Esophagus squamous epithelium (tissue), 5 donors: ENCODE data around the gene ROR1. TPM values are rescaled to one million over a fixed set of nuclear protein-coding genes. Genes with fewer than 3 reads are reported as not detected.
"Not testable (repeated sequence)": the region's sequence is repeated elsewhere in the genome, so short reads cannot be mapped to it uniquely, and the experiment has no call there.

ENCODE experiments used
- DNase-seq: peaks from one replicate; lab custom pipeline; 2025; lab: John Stamatoyannopoulos, UW
- H3K27ac ChIP-seq, 4 donors: fragments of 200-600 bp; sonication (generic); one replicate each; pipeline ENCODE4 v1.5.1; 2016 to 2019; ENCODE audit warnings: mild to moderate bottlenecking in 1 of 4
- H3K27me3 ChIP-seq, 4 donors: fragments of 200-600 bp; sonication (generic); 1 replicate in 3 of 4; 2 replicates in 1 of 4; pipeline versions ENCODE4 v1.5.1 to v1.6.0; 2017 to 2021; ENCODE audit warnings: antibody characterized with exemption in 1 of 4
- H3K36me3 ChIP-seq, 3 donors: fragments of 200-600 bp; sonication (generic); one replicate each; pipeline ENCODE4 v1.5.1; 2016 to 2019
- H3K4me1 ChIP-seq, 3 donors: fragments of 200-600 bp; sonication (generic); one replicate each; pipeline ENCODE4 v1.5.1; 2017 to 2019
- H3K4me3 ChIP-seq, 4 donors: fragments of 200-600 bp; sonication (generic); 1 replicate in 3 of 4; 2 replicates in 1 of 4; pipeline ENCODE4 v1.5.1; 2016 to 2019; ENCODE audit warnings: mild to moderate bottlenecking in 2 of 4, moderate library complexity in 1 of 4
- H3K9me3 ChIP-seq, 3 donors: fragments of 200-600 bp; sonication (generic); one replicate each; pipeline ENCODE4 v1.5.1; 2016 to 2019
- CTCF ChIP-seq, 6 experiments: fragments of 450-650 bp in 4 of 6; fragments of 200-600 bp in 2 of 6; sonication (generic) in 2 of 6; IDR thresholded peaks; one replicate each; pipeline ENCODE4 v1.5.1; 2016 to 2019; ENCODE audit warnings: antibody characterized with exemption in 6 of 6, mild to moderate bottlenecking in 4 of 6, moderate library complexity in 4 of 6
- POLR2A ChIP-seq, 4 donors: fragments of 450-650 bp; IDR thresholded peaks; one replicate each; pipeline ENCODE4 v1.6.1; 2017; ENCODE audit warnings: antibody characterized with exemption in 4 of 4, mild to moderate bottlenecking in 4 of 4, moderate library complexity in 3 of 4
- WGBS, 2 donors: methylation state at CpG; one replicate each; pipeline ENCODE4 v1.1.5; 2018; 5-methylcytosine and 5-hydroxymethylcytosine counted together
- intact Hi-C: fragments of 100-400 bp; cut with DNase I; formaldehyde crosslinking; loops from one replicate; pipeline ENCODE4 v1.15.0; 2022
- total RNA-seq, 4 donors: library from RNA; depleted of rRNA; stranded (reverse); fragments of >200 nt; gene quantifications; one replicate each; pipeline ENCODE4 v1.1.0, GENCODE V29; 2016
- donor health status: DM: yes; HTN: yes; CAD: no.

The ROR1 gene
- total RNA-seq, 4 donors from 2014 or later: 6.6 to 15.3 (median 9.4) TPM

GRCh38 chr1:64209221-64209620 is 435.4 kb downstream of the ROR1 start:
- intact Hi-C loops: no loop called here
- TF ChIP-seq CTCF (IDR thresholded peaks at IDR 0.05) (no peak), POLR2A (IDR thresholded peaks at IDR 0.05) (no peak)
- 71 to 79% methylated on average over 2 of the region's 2 CpGs for WGBS, 2 donors

GRCh38 chr1:64212031-64212430 is 438.2 kb downstream of the ROR1 start:
- intact Hi-C loops: no loop called here
- Histone ChIP-seq H3K27me3 (no peaks in the 10 kb centered on the region), H3K36me3 (no peaks in the 10 kb centered on the region), H3K4me1 (no peaks in the 10 kb centered on the region), H3K27ac (no peak overlapping the region), H3K4me3 (no peak overlapping the region), H3K9me3 (no peaks in the 10 kb centered on the region)
- TF ChIP-seq CTCF (IDR thresholded peaks at IDR 0.05): no peak
- TF ChIP-seq POLR2A (IDR thresholded peaks at IDR 0.05): no peak
- no peak for DNase-seq

More at GRCh38 chr1:64209221-64209620, 435.4 kb downstream of the ROR1 start:
- Histone ChIP-seq H3K4me3 (no peak overlapping the region), H3K9me3 (no peaks in the 10 kb centered on the region), H3K4me1 (no peaks in the 10 kb centered on the region), H3K27ac (no peak overlapping the region), H3K36me3 (no peaks in the 10 kb centered on the region), H3K27me3 (peaks cover 0 to 7% (median 0%) of the 10 kb centered on the region in 4 donors)
- no peak for DNase-seq

GRCh38 chr1:64215576-64215975 is 441.8 kb downstream of the ROR1 start:
- Histone ChIP-seq H3K4me1 (no peaks in the 10 kb centered on the region), H3K36me3 (no peaks in the 10 kb centered on the region), H3K4me3 (no peak overlapping the region), H3K27ac (no peak overlapping the region), H3K9me3 (no peaks in the 10 kb centered on the region), H3K27me3 (no peaks in the 10 kb centered on the region)
- intact Hi-C loops: no loop called here
- 70 to 73% methylated on average over 3 of the region's 3 CpGs for WGBS, 2 donors
- no peak for DNase-seq
- TF ChIP-seq POLR2A (IDR thresholded peaks at IDR 0.05): no peak
- TF ChIP-seq CTCF (IDR thresholded peaks at IDR 0.05): no peak

- Histone ChIP-seq H3K4me1 (no peaks in the 10 kb centered on the region), H3K4me3 (no peak overlapping the region), H3K36me3 (no peaks in the 10 kb centered on the region), H3K27ac (no peak overlapping the region), H3K9me3 (no peaks in the 10 kb centered on the region), H3K27me3 (no peaks in the 10 kb centered on the region)
- TF ChIP-seq POLR2A (IDR thresholded peaks at IDR 0.05): no peak
- no peak for TF ChIP-seq CTCF (IDR thresholded peaks at IDR 0.05)
- DNase-seq: no peak
- intact Hi-C loops: no loop called here
- WGBS, 2 donors: 73 to 83% methylated on average over 5 of the region's 5 CpGs
Observed at GRCh38 chr1:64220241-64220640, 446.4 kb downstream of the ROR1 start.

- Histone ChIP-seq H3K4me1 (no peaks in the 10 kb centered on the region), H3K9me3 (no peaks in the 10 kb centered on the region), H3K36me3 (no peaks in the 10 kb centered on the region), H3K27ac (no peak overlapping the region), H3K4me3 (no peak overlapping the region), H3K27me3 (no peaks in the 10 kb centered on the region)
- whole genome bisulfite sequencing, 2 donors: 52 to 56% methylated on average over 7 of the region's 7 CpGs
- intact Hi-C loops: no loop called here
- no peak for DNase-seq
- TF ChIP-seq CTCF (IDR thresholded peaks at IDR 0.05): no peak
- TF ChIP-seq POLR2A (IDR thresholded peaks at IDR 0.05): no peak
Observed at GRCh38 chr1:64223329-64224151, 449.7 kb downstream of the ROR1 start.

GRCh38 chr1:64224236-64224635 is 450.4 kb downstream of the ROR1 start:
- WGBS, 2 donors: 90 to 93% methylated on average over 7 of the region's 7 CpGs
- intact Hi-C loops, DNase-seq: not testable (repeated sequence)

More at GRCh38 chr1:64224236-64224635, 450.4 kb downstream of the ROR1 start:
- not testable (repeated sequence) for H3K4me3 ChIP-seq, H3K27ac ChIP-seq, H3K36me3 ChIP-seq, H3K27me3 ChIP-seq, H3K9me3 ChIP-seq, H3K4me1 ChIP-seq
